ENCODE measurements around the gene MEAK7. TPM values are rescaled to one million over a fixed set of nuclear protein-coding genes. Genes with fewer than 3 reads are reported as not detected.
"Not testable (repeated sequence)": the region's sequence is repeated elsewhere in the genome, so short reads cannot be mapped to it uniquely, and the experiment has no call there.

Gene MEAK7
- polyA plus RNA-seq, 12 donors = 3.3 to 16.0 (median 11.5) TPM; not detected in 1

GRCh38 chr16:84535408-84535807, 30.9 kb upstream of the MEAK7 start:
- no peak for DNase-seq

GRCh38 chr16:84534815-84535214, 30.4 kb upstream of the MEAK7 start:
- no peak for DNase-seq

GRCh38 chr16:84532855-84533486, 28.5 kb upstream of the MEAK7 start:
- no peak for DNase-seq

GRCh38 chr16:84532291-84532724, 27.8 kb upstream of the MEAK7 start:
- DNase-seq = peak; percentile 72

GRCh38 chr16:84531671-84532111, 27.2 kb upstream of the MEAK7 start:
- DNase-seq = no peak

- no peak for DNase-seq
These were observed 26.1 kb upstream of the MEAK7 start for GRCh38 chr16:84530590-84530989.

GRCh38 chr16:84529607-84530006, 25.1 kb upstream of the MEAK7 start:
- DNase-seq = no peak

GRCh38 chr16:84528322-84528721, 23.9 kb upstream of the MEAK7 start:
- DNase-seq = no peak

- no peak for DNase-seq
These were observed 23.2 kb upstream of the MEAK7 start for GRCh38 chr16:84527532-84528269.

GRCh38 chr16:84526794-84527531, 22.5 kb upstream of the MEAK7 start:
- DNase-seq = peak; percentile 70

- not testable (repeated sequence) for DNase-seq
These were observed 20.6 kb upstream of the MEAK7 start for GRCh38 chr16:84524941-84525581.

- DNase-seq = no peak
These were observed 20.0 kb upstream of the MEAK7 start for GRCh38 chr16:84524346-84524920.

- no peak for DNase-seq
These were observed 17.0 kb upstream of the MEAK7 start for GRCh38 chr16:84521497-84521770.

- DNase-seq = no peak
These were observed 16.5 kb upstream of the MEAK7 start for GRCh38 chr16:84520725-84521496.

- DNase-seq = no peak
These were observed 15.4 kb upstream of the MEAK7 start for GRCh38 chr16:84519855-84520254.

- DNase-seq = no peak
These were observed 14.4 kb upstream of the MEAK7 start for GRCh38 chr16:84518804-84519341.

- DNase-seq = not testable (repeated sequence)
These were observed 13.8 kb upstream of the MEAK7 start for GRCh38 chr16:84518220-84518619.

- DNase-seq = no peak
These were observed 12.9 kb upstream of the MEAK7 start for GRCh38 chr16:84517366-84517765.

GRCh38 chr16:84514874-84515835, 10.7 kb upstream of the MEAK7 start:
- DNase-seq = no peak
